Fibroblast of mammary gland (primary cell): ENCODE measurements around the gene CHN2.

ENCODE experiments used
- DNase-seq: peaks from one replicate; pipeline ENCODE4 v3.0.0-alpha.2; 2010; ENCODE audit warnings: low read depth
- H3K4me3 ChIP-seq: 2 replicates; pipeline ENCODE4 v1.5.1; 2011; ENCODE audit warnings: low read depth, mild to moderate bottlenecking, low read length, moderate library complexity; ENCODE audit not compliant: control insufficient read depth
- TF ChIP-seq, protein P1 (sequence below): conservative IDR thresholded peaks from 2 replicates; pipeline ENCODE4 v1.5.1; 2011; ENCODE audit warnings: low read depth, low read length, inconsistent platforms; ENCODE audit not compliant: control insufficient read depth, insufficient read depth

Gene CHN2

GRCh38 chr7:29457565-29458011 lies 263.0 kb downstream of the CHN2 start:
- TF ChIP-seq, protein P1, sequence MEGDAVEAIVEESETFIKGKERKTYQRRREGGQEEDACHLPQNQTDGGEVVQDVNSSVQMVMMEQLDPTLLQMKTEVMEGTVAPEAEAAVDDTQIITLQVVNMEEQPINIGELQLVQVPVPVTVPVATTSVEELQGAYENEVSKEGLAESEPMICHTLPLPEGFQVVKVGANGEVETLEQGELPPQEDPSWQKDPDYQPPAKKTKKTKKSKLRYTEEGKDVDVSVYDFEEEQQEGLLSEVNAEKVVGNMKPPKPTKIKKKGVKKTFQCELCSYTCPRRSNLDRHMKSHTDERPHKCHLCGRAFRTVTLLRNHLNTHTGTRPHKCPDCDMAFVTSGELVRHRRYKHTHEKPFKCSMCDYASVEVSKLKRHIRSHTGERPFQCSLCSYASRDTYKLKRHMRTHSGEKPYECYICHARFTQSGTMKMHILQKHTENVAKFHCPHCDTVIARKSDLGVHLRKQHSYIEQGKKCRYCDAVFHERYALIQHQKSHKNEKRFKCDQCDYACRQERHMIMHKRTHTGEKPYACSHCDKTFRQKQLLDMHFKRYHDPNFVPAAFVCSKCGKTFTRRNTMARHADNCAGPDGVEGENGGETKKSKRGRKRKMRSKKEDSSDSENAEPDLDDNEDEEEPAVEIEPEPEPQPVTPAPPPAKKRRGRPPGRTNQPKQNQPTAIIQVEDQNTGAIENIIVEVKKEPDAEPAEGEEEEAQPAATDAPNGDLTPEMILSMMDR: no peak
- DNase-seq: peak; percentile 48
- no peak overlapping the region for H3K4me3 ChIP-seq

DNA sequence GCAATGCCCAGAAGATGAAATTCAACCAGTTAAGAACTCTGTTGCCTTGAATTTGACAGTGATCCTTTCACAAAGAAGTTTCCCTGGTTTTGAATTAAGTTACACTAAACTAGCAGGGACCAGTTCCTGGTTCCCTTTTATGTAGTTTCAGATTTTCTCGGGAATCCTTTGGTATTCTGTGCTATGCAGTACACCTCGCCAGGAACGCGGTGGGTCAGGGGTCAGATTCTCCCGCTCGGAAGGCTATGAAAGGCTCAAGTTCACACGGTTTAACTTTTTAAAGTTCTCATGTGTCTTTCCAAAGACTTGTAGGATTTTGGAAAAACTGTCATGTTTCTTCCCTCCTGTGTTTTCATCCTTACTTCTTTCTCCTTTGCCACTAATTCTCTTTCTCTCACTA lies 264.4 kb downstream of the CHN2 start:
- TF ChIP-seq, protein P1: no peak
- no peak for DNase-seq

DNA sequence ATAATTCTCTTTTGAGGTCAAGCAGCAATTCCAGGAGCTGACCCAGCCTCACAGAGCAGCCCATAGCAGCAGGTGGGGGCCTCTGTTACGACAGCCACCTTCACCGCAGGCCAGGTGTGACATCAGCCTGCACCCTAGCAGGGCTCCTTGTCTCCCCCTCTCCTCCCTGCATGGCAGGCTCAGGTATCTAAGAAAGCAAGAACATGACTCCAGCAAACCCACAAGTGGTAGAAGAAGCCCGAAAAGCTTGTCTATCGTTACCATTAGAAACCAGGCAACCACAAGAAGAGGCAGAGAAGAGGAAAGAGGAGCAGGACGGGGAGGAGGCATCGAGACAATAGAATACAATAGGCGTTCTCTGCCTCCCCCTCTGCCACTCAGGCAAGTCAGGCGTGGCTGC lies 265.0 kb downstream of the CHN2 start:
- TF ChIP-seq, protein P1: no peak
- DNase-seq: no peak
- no peak overlapping the region for H3K4me3 ChIP-seq

More for the DNA sequence above, 264.4 kb downstream of the CHN2 start:
- no peak overlapping the region for H3K4me3 ChIP-seq

DNA sequence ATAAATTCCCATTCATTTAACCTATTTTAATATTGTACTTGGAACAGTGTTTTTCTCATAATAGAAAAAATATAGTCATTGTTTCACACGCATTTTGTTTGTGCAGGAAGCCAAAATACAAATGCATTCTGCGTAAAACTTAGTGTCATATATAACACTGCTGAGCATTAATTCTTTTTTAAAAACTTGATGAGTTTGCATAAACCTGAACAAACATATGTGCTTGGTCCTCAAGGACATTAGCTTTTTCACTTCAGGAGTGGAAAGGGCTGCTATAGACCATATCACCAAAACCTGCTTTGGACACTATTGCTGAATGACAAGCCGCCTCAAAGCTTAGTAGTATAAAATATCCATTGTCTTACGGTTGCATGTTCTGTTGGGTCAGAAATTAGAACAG lies 267.4 kb downstream of the CHN2 start:
- DNase-seq: no peak
- TF ChIP-seq, protein P1: no peak
- no peak overlapping the region for H3K4me3 ChIP-seq

GRCh38 chr7:29463504-29464158 lies 269.1 kb downstream of the CHN2 start:
- H3K4me3 ChIP-seq: no peak overlapping the region
- DNase-seq: no peak
- TF ChIP-seq, protein P1: no peak

GRCh38 chr7:29464753-29465152 lies 270.2 kb downstream of the CHN2 start:
- no peak for DNase-seq
- H3K4me3 ChIP-seq: no peak overlapping the region
- TF ChIP-seq, protein P1: no peak
